PFSK-1 (cell line): ENCODE data around the gene ZKSCAN1.

Experiments
- FOXP2 ChIP-seq: optimal IDR thresholded peaks from 2 replicates; pipeline ENCODE3; 2011; ENCODE audit warnings: borderline replicate concordance, control low read depth, inconsistent platforms; ENCODE audit not compliant: insufficient read depth; ENCODE audit errors: extremely low read length, extremely low read depth
- POLR2AphosphoS5 ChIP-seq: IDR thresholded peaks from 2 replicates; pipeline ENCODE4 v1.6.1; 2012; ENCODE audit warnings: low read depth, mild to moderate bottlenecking, control low read depth, low read length, moderate library complexity
- REST ChIP-seq, 2 experiments: IDR thresholded peaks; 2 replicates each; pipeline versions ENCODE4 v1.6.1 to v1.8.0; 2011 to 2012; ENCODE audit warnings: low read depth in 2 of 2, low read length in 2 of 2, control low read depth in 1 of 2, inconsistent platforms in 1 of 2, mild to moderate bottlenecking in 1 of 2, moderate library complexity in 1 of 2; ENCODE audit not compliant: insufficient read depth in 1 of 2
- SIN3A ChIP-seq: IDR thresholded peaks from 2 replicates; pipeline ENCODE4 v1.6.1; 2012; ENCODE audit warnings: mild to moderate bottlenecking, low read length, moderate library complexity, borderline replicate concordance; ENCODE audit not compliant: insufficient read depth
- TAF1 ChIP-seq: IDR thresholded peaks from 2 replicates; pipeline ENCODE4 v1.6.1; 2012; ENCODE audit warnings: low read length, control low read depth, borderline replicate concordance; ENCODE audit not compliant: insufficient read depth

ZKSCAN1 gene

GRCh38 chr7:99976626-99977025 lies 38.8 kb upstream of the ZKSCAN1 start:
- no peak for TF ChIP-seq FOXP2
- no peak for TF ChIP-seq TAF1
- TF ChIP-seq POLR2AphosphoS5, result no peak
- TF ChIP-seq SIN3A, result no peak
- no peak for TF ChIP-seq REST (IDR thresholded peaks at IDR 0.05; ENCODE audit: insufficient read depth in 1 of 2, low read depth in 2 of 2, low read length in 2 of 2)

- TF ChIP-seq POLR2AphosphoS5 (no peak), FOXP2 (no peak), REST (IDR thresholded peaks at IDR 0.05; ENCODE audit: insufficient read depth in 1 of 2, low read depth in 2 of 2, low read length in 2 of 2) (no peak), TAF1 (no peak), SIN3A (no peak)
Measured at GRCh38 chr7:99984593-99984992, 30.8 kb upstream of the ZKSCAN1 start.

GRCh38 chr7:99987846-99988245 lies 27.6 kb upstream of the ZKSCAN1 start:
- TF ChIP-seq TAF1 (no peak), FOXP2 (no peak), POLR2AphosphoS5 (no peak), SIN3A (no peak), REST (IDR thresholded peaks at IDR 0.05; ENCODE audit: insufficient read depth in 1 of 2, low read depth in 2 of 2, low read length in 2 of 2) (no peak)

- no peak for TF ChIP-seq FOXP2
- no peak for TF ChIP-seq REST (IDR thresholded peaks at IDR 0.05; ENCODE audit: insufficient read depth in 1 of 2, low read depth in 2 of 2, low read length in 2 of 2)
- no peak for TF ChIP-seq TAF1
- TF ChIP-seq SIN3A, result no peak
- TF ChIP-seq POLR2AphosphoS5, result no peak
Measured at GRCh38 chr7:99990460-99990852, 24.9 kb upstream of the ZKSCAN1 start.
